Tibial nerve (tissue), 4 donors: ENCODE measurements around the gene IMPDH1. TPM values are rescaled to one million over a fixed set of nuclear protein-coding genes. Genes with fewer than 3 reads are reported as not detected.

Source experiments
- DNase-seq, 2 donors: peaks; one replicate each; pipeline ENCODE4 v3.0.0-alpha.2; 2019; ENCODE audit warnings: low spot score in 2 of 2
- H3K27ac ChIP-seq, 4 donors: fragments of 200-600 bp; sonication (generic) in 3 of 4; one replicate each; pipeline ENCODE4 v1.5.1; 2017 to 2019; ENCODE audit warnings: mild to moderate bottlenecking in 1 of 4
- H3K27me3 ChIP-seq, 2 donors: fragments of 200-600 bp; sonication (generic) in 1 of 2; one replicate each; pipeline versions ENCODE4 v1.5.1 to v1.6.0; 2017 to 2019
- H3K36me3 ChIP-seq, 3 donors: fragments of 200-600 bp; sonication (generic); one replicate each; pipeline ENCODE4 v1.5.1; 2018 to 2019
- H3K4me1 ChIP-seq, 4 donors: fragments of 200-600 bp; sonication (generic) in 3 of 4; one replicate each; pipeline ENCODE4 v1.5.1; 2017 to 2019
- H3K4me3 ChIP-seq, 4 donors: fragments of 200-600 bp; sonication (generic) in 3 of 4; one replicate each; pipeline ENCODE4 v1.5.1; 2017 to 2019; ENCODE audit warnings: mild to moderate bottlenecking in 1 of 4, moderate library complexity in 1 of 4
- H3K9me3 ChIP-seq, 4 donors: fragments of 200-600 bp; sonication (generic) in 3 of 4; one replicate each; pipeline ENCODE4 v1.5.1; 2017 to 2019
- EP300 ChIP-seq, 2 donors: sonication (generic); formaldehyde crosslinking; IDR thresholded peaks; one replicate each; pipeline ENCODE4 v1.6.1; 2017; ENCODE audit warnings: antibody characterized with exemption in 2 of 2, mild to moderate bottlenecking in 1 of 2
- POLR2A ChIP-seq, 2 donors: fragments of 450-650 bp; IDR thresholded peaks; one replicate each; pipeline ENCODE4 v1.6.1; 2017; ENCODE audit warnings: antibody characterized with exemption in 2 of 2, mild to moderate bottlenecking in 2 of 2, moderate library complexity in 2 of 2
- WGBS, 2 donors: methylation state at CpG; one replicate each; pipeline ENCODE4 v1.1.5; 2018; 5-methylcytosine and 5-hydroxymethylcytosine counted together
- total RNA-seq, 4 donors: library from RNA; depleted of rRNA; stranded (reverse); fragments of >200 nt; gene quantifications; one replicate each; pipeline ENCODE4 v1.1.0, GENCODE V29; 2016
- TF ChIP-seq, protein P1 (sequence below), 5 experiments: fragments of 200-600 bp in 3 of 5; fragments of 450-650 bp in 2 of 5; sonication (generic) in 3 of 5; IDR thresholded peaks; one replicate each; pipeline ENCODE4 v1.5.1; 2016 to 2019; ENCODE audit warnings: antibody characterized with exemption in 5 of 5, mild to moderate bottlenecking in 3 of 5, moderate library complexity in 2 of 5

IMPDH1 gene
- total RNA-seq, 4 donors from 2014 or later, result 50.2 to 102 (median 74.0) TPM

DNA sequence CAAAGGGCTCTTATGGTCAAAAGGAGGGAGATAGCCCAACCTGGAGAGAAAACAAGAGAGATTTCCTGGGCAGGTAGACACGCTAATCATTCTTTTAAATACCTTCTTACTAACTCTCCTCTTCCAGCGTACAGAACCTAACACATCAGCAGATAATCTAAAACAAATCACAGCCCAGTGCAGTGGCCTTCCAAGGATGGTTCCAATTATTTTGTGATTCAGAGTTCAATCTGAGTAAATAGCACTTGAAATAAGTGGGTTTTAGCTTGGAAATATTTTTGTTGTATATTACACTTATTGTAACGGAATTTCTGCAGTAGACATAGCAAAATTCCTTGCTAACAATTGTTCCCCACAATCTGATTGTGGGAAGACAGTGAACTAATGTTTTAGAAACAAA is 7.3 kb upstream of the IMPDH1 start:
- Histone ChIP-seq H3K27ac (no peak overlapping the region), H3K4me3 (no peak overlapping the region), H3K36me3 (no peaks in the 10 kb centered on the region), H3K9me3 (peaks cover 0 to 4% (median 0%) of the 10 kb centered on the region in 4 donors), H3K27me3 (no peaks in the 10 kb centered on the region), H3K4me1 (peaks cover 0 to 9% (median 0%) of the 10 kb centered on the region in 4 donors)
- 77 to 84% methylated on average over 3 of the region's 3 CpGs for WGBS, 2 donors
- DNase-seq, result no peak
- TF ChIP-seq, protein P1, sequence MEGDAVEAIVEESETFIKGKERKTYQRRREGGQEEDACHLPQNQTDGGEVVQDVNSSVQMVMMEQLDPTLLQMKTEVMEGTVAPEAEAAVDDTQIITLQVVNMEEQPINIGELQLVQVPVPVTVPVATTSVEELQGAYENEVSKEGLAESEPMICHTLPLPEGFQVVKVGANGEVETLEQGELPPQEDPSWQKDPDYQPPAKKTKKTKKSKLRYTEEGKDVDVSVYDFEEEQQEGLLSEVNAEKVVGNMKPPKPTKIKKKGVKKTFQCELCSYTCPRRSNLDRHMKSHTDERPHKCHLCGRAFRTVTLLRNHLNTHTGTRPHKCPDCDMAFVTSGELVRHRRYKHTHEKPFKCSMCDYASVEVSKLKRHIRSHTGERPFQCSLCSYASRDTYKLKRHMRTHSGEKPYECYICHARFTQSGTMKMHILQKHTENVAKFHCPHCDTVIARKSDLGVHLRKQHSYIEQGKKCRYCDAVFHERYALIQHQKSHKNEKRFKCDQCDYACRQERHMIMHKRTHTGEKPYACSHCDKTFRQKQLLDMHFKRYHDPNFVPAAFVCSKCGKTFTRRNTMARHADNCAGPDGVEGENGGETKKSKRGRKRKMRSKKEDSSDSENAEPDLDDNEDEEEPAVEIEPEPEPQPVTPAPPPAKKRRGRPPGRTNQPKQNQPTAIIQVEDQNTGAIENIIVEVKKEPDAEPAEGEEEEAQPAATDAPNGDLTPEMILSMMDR (IDR thresholded peaks at IDR 0.05), result no peak
- TF ChIP-seq POLR2A (IDR thresholded peaks at IDR 0.05), result no peak
- no peak for TF ChIP-seq EP300 (IDR thresholded peaks at IDR 0.05)

DNA sequence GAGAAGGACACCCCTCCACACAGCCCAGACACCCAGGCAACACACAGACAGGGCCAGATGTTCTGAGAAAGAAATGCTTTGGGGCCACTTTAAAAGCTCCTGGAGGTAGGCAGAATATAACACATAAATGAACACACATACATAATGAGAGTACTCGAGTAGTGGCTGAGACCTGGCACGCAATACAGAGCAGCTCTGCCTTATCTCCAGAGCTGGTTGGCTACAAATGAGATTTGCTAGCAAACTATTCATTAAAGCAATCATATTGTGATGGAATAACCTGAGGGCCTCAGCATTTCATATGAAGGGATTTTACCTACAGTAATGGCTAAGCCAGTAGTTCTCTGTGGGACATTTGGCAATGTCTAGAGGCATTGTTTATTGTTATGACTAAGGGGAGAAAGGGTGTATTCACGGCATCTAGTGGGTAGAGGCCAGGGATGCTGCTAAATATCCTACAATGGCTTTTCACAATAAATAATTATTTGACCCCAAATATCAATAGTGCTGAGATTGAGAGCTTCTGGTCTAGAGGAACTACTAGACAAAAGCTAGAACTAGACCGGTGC is 5.5 kb upstream of the IMPDH1 start:
- H3K4me1 ChIP-seq, result peaks cover 0 to 8% (median 0%) of the 10 kb centered on the region in 4 donors
- H3K36me3 ChIP-seq, result no peaks in the 10 kb centered on the region
- no peak overlapping the region for H3K27ac ChIP-seq
- TF ChIP-seq, protein P1 (IDR thresholded peaks at IDR 0.05), result no peak
- H3K27me3 ChIP-seq, result no peaks in the 10 kb centered on the region
- no peak for DNase-seq
- 59 to 63% methylated on average over 4 of the region's 4 CpGs for WGBS, 2 donors
- peaks cover 0 to 4% (median 0%) of the 10 kb centered on the region in 4 donors for H3K9me3 ChIP-seq
- H3K4me3 ChIP-seq, result no peak overlapping the region

DNA sequence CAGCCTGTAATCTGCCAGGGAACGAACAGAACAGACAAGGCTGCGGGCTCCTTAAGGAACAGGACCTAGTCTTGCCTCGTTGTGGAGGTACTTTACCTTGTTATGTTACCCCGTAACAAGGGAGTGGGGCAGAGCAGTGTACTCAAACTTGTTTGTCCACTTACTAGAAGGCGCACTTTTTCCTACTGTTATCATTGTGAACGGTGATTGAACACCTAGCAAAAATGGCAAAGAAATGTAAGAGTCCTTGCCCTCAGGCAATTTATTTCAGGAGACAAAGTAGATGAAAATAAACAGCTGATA is 620 bp upstream of the IMPDH1 start:
- H3K27ac ChIP-seq, result peak overlapping the region; percentile 81 to 96 (median 89)
- peak overlapping the region; percentile 63 to 72 (median 66) for H3K4me3 ChIP-seq
- peaks cover 0 to 44% (median 25%) of the 10 kb centered on the region in 4 donors for H3K4me1 ChIP-seq
- no peaks in the 10 kb centered on the region for H3K36me3 ChIP-seq
- no peak for TF ChIP-seq EP300 (IDR thresholded peaks at IDR 0.05)
- TF ChIP-seq POLR2A (IDR thresholded peaks at IDR 0.05), result no peak
- TF ChIP-seq, protein P1 (IDR thresholded peaks at IDR 0.05), result no peak
- 4 to 9% methylated on average over 6 of the region's 6 CpGs for WGBS, 2 donors
- H3K9me3 ChIP-seq, result peaks cover 0 to 4% (median 0%) of the 10 kb centered on the region in 4 donors
- H3K27me3 ChIP-seq, result no peaks in the 10 kb centered on the region
- no peak for DNase-seq

DNA sequence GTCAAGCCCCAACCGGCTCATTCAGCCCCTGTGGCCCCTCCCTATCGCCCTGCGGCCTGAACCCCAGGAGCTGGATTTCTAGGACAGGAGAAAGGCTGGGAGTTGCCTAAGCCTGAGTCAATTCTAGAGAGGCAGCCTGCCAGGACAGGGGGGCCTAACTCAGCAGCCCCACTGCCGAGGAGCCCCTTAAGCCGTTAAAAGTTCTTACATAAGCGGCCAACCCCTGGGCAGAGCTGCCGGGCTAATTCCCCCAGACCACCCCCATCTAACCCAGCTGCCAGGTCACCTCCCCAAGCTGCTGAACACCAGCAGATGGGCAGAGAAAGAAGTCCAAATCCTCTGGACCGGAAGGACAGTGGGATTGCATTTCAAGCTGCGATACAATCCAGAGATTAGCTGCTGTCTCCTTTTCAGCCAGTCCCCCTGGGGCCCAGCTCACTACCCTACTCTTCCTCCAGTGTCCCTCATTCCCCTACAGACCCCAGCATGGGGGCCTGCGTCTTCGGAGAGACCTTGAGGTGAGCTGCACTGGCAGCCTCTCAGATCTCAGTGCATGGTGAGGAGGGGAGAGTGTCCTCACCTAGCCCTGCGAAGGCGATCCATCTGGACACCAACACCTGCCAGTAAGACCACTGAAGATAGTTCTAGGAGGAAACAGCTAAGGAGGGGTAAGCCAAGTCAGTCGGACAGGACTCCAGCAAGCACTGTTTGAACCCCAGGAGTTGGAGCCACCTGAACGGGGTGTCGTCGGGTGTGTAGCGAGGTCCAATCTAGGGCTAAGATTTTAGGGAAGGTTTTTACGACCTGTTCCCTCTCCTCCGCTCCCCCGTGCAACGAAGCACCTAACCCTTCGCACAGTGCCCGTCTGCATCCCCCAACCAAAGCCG is 830 bp downstream of the IMPDH1 start:
- Histone ChIP-seq H3K36me3 (no peaks in the 10 kb centered on the region), H3K27me3 (no peaks in the 10 kb centered on the region), H3K27ac (peak overlapping the region; percentile 81 to 96 (median 89)), H3K9me3 (peaks cover 0 to 4% (median 0%) of the 10 kb centered on the region in 4 donors), H3K4me1 (peaks cover 0 to 59% (median 37%) of the 10 kb centered on the region in 4 donors), H3K4me3 (peak overlapping the region; percentile 63 to 72 (median 66))
- DNase-seq, result peak in 1 of 2 donors; percentile 39
- 20 to 22% methylated on average over 17 to 23 of the region's 25 CpGs for WGBS, 2 donors
- TF ChIP-seq, protein P1 (IDR thresholded peaks at IDR 0.05), result no peak
- TF ChIP-seq EP300 (IDR thresholded peaks at IDR 0.05), result no peak
- no peak for TF ChIP-seq POLR2A (IDR thresholded peaks at IDR 0.05)
